GM12878 (cell line): ENCODE results near the gene GAB1. TPM values are rescaled to one million over a fixed set of nuclear protein-coding genes. Genes with fewer than 3 reads are reported as not detected.

ENCODE experiments used
- ATAC-seq: fragments of 200-7000 bp; cut with Tn5 transposase; 3 replicates; pipeline ENCODE4 v1.9.1; 2020; ENCODE audit warnings: mild to moderate bottlenecking, moderate library complexity
- BruUV-seq: library from RNA; stranded (reverse); fragments of 400-500 nt; replicated peaks from 2 replicates; lab custom pipeline; 2021; lab: Mats Ljungman, UMichigan
- CTCF ChIA-PET: fragments of 300-600 bp; sonication (Branson Sonifier 250); formaldehyde crosslinking; extraction: SDS; loops from one replicate; lab custom pipeline; 2021; ENCODE audit warnings: inconsistent platforms; lab: Yijun Ruan, JAX
- POLR2A ChIA-PET: fragments of 350-600 bp; formaldehyde crosslinking; extraction: SDS; loops from one replicate; lab custom pipeline; 2021; ENCODE audit warnings: inconsistent platforms; lab: Charles Lee
- RAD21 ChIA-PET: fragments of 300-600 bp; sonication (Branson Sonifier 250); formaldehyde crosslinking; loops from one replicate; lab custom pipeline; 2023; ENCODE audit warnings: antibody characterized with exemption; ENCODE audit not compliant: unreplicated experiment; lab: Charles Lee
- SMC1A ChIA-PET: fragments of 300-600 bp; sonication (Branson Sonifier 250); formaldehyde crosslinking; loops from one replicate; lab custom pipeline; 2023; ENCODE audit not compliant: unreplicated experiment, uncharacterized antibody; lab: Charles Lee
- DNase-seq: peaks from one replicate; pipeline ENCODE4 v3.0.0-alpha.2; 2011; ENCODE audit warnings: low read depth, low spot score
- FAIRE-seq: peaks from 3 replicates; lab custom pipeline; 2011; peaks lifted over from hg19 to GRCh38; lab: Jason Lieb, UNC
- H2AFZ ChIP-seq: 2 replicates; pipeline ENCODE4 v1.6.0; 2011; ENCODE audit warnings: low read depth, low read length, control low read depth; ENCODE audit not compliant: control insufficient read depth
- H3K27ac ChIP-seq: 2 replicates; pipeline ENCODE4 v1.5.1; 2011; ENCODE audit warnings: control low read depth; ENCODE audit not compliant: control insufficient read depth, insufficient read depth
- H3K27me3 ChIP-seq, 2 experiments: replicated peaks in 1 of 2; 2 replicates each; pipeline versions ENCODE4 v1.6.0 to v1.6.1; 2011; ENCODE audit warnings: low read length in 1 of 2; ENCODE audit not compliant: control insufficient read depth in 2 of 2, insufficient read depth in 2 of 2
- H3K36me3 ChIP-seq, 2 experiments: 2 replicates each; pipeline ENCODE4 v1.5.1; 2011; ENCODE audit warnings: low read length in 1 of 2; ENCODE audit not compliant: control insufficient read depth in 2 of 2, insufficient read depth in 2 of 2
- H3K4me1 ChIP-seq: 2 replicates; pipeline ENCODE4 v1.6.1; 2011; ENCODE audit warnings: mild to moderate bottlenecking, low read length, moderate library complexity, mixed read lengths; ENCODE audit not compliant: control insufficient read depth, insufficient read depth
- H3K4me2 ChIP-seq: 2 replicates; pipeline ENCODE4 v1.6.0; 2011; ENCODE audit warnings: control low read depth; ENCODE audit not compliant: control insufficient read depth, insufficient read depth
- H3K4me3 ChIP-seq: fragments of 200-600 bp; sonication (generic); 2 replicates; pipeline ENCODE4 v1.5.1; 2016
- H3K79me2 ChIP-seq: 2 replicates; pipeline ENCODE4 v1.6.0; 2011; ENCODE audit warnings: low read length; ENCODE audit not compliant: control insufficient read depth, insufficient read depth
- H3K9ac ChIP-seq: 2 replicates; pipeline ENCODE4 v1.8.0; 2011; ENCODE audit warnings: low read length, control low read depth, mixed read lengths; ENCODE audit not compliant: control insufficient read depth, insufficient read depth
- H3K9me3 ChIP-seq: replicated peaks from 3 replicates; pipeline ENCODE4 v1.5.1; 2011; ENCODE audit warnings: mild to moderate bottlenecking, low read length; ENCODE audit not compliant: control insufficient read depth, insufficient read depth
- H4K20me1 ChIP-seq: 2 replicates; pipeline ENCODE4 v1.6.0; 2011; ENCODE audit not compliant: control insufficient read depth, insufficient read depth
- E4F1 ChIP-seq: fragments of 450-650 bp; IDR thresholded peaks from 2 replicates; pipeline ENCODE4 v1.6.1; 2018; ENCODE audit warnings: borderline replicate concordance, mild to moderate bottlenecking; ENCODE audit not compliant: partially characterized antibody
- MXI1 ChIP-seq: fragments of 150-350 bp; IDR thresholded peaks from 2 replicates; pipeline ENCODE4 v1.6.1; 2011; ENCODE audit warnings: low read depth, mild to moderate bottlenecking, inconsistent platforms, low read length, improper control_type of control experiment
- MYB ChIP-seq: fragments of 150-350 bp; IDR thresholded peaks from 2 replicates; pipeline ENCODE4 v1.6.1; 2014; ENCODE audit warnings: mild to moderate bottlenecking, low read depth, low read length, borderline replicate concordance
- TBL1XR1 ChIP-seq: IDR thresholded peaks from 2 replicates; pipeline ENCODE4 v1.6.1; 2012; ENCODE audit warnings: low read depth, low read length, improper control_type of control experiment
- TCF12 ChIP-seq: IDR thresholded peaks from 2 replicates; pipeline ENCODE4 v1.6.1; 2011; ENCODE audit warnings: low read depth, mild to moderate bottlenecking, low read length
- ZNF217 ChIP-seq: fragments of 450-650 bp; IDR thresholded peaks from 2 replicates; pipeline ENCODE4 v1.6.1; 2017; ENCODE audit warnings: antibody characterized with exemption, mild to moderate bottlenecking
- WGBS: methylation state at CpG from one replicate; pipeline ENCODE4 v1.1.6; 2016; ENCODE audit warnings: low lambda C conversion rate; ENCODE audit not compliant: insufficient replicate concordance, insufficient coverage; ENCODE audit errors: missing lambda C conversion rate; 5-methylcytosine and 5-hydroxymethylcytosine counted together
- in situ Hi-C: fragments of 300-500 bp; cut with MboI; formaldehyde crosslinking; loops from 9 replicates; pipeline ENCODE4 v1.14.3; 2018; ENCODE audit warnings: mixed read lengths
- intact Hi-C: fragments of 100-400 bp; cut with micrococcal nuclease; formaldehyde crosslinking; loops from one replicate; pipeline ENCODE4 v1.14.2; 2022; ENCODE audit not compliant: unreplicated experiment
- polyA plus RNA-seq, 11 experiments: library from polyadenylated mRNA; depleted of rRNA in 4 of 11; unstranded in 6 of 11; stranded (reverse) in 5 of 11; fragments of >200 nt; fragmentation: Nextera tagmentation in 4 of 11; fragmentation: Illumina TruSeq in 1 of 11; extraction: Ambion mirVana in 4 of 11; extraction: Trizol in 1 of 11; gene quantifications; 1 replicate in 1 of 11; 2 replicates in 10 of 11; pipeline versions ENCODE4 v1.2.1 to v1.2.3, GENCODE V29; 2011 to 2016; ENCODE audit warnings: inconsistent platforms in 2 of 11, missing spikeins in 2 of 11, low read depth in 1 of 11
- total RNA-seq, 4 experiments: library from RNA; depleted of rRNA in 3 of 4; stranded (reverse); fragments of >200 nt in 3 of 4; fragmentation: Illumina TruSeq in 1 of 4; extraction: Trizol in 1 of 4; gene quantifications; 2 replicates each; pipeline versions ENCODE4 v1.2.1 to v1.2.3, GENCODE V29; 2013 to 2021

Gene GAB1
- total and polyA plus RNA-seq, 10 of the 15 experiments (the other 5 are each of a cell fraction or from before 2014, with no cell fraction given), result 0.37 to 5.3 (median 3.2) TPM

GRCh38 chr4:143407474-143407873 lies 70.8 kb downstream of the GAB1 start (continued):
- no peak for TF ChIP-seq E4F1
- no peak for TF ChIP-seq MYB

- no peak for DNase-seq
- no peak overlapping the region for H3K4me2 ChIP-seq
- RAD21 ChIA-PET, result interaction anchor here (1.2 to 2.5 kb wide), 4 partner anchors 9 to 67 kb away, joined by 3 to 14 read pairs (median 8); no protein-coding TSS in a partner anchor
- CTCF ChIA-PET, result interaction anchor here (1.5 to 1.8 kb wide), 2 partner anchors 10 to 31 kb away, joined by 6 to 7 read pairs; no protein-coding TSS in a partner anchor
- H3K27ac ChIP-seq, result no peak overlapping the region
- TF ChIP-seq MXI1, result no peak
- no peak for TF ChIP-seq TBL1XR1
- TF ChIP-seq ZNF217, result no peak
- no peak for TF ChIP-seq TCF12
- peaks cover 0 to 2% of the 10 kb centered on the region in 2 experiments; a peak in 1 of 4 replicates for H3K27me3 ChIP-seq
- intact Hi-C loops (no loop called here), in situ Hi-C loops (no loop called here)
- no TSS peak for BruUV-seq
- no peak overlapping the region for H3K9ac ChIP-seq
- peaks cover 25% of the 10 kb centered on the region for H3K4me1 ChIP-seq
- no peaks in the 10 kb centered on the region for H3K36me3 ChIP-seq
- no peaks in the 10 kb centered on the region for H3K79me2 ChIP-seq
- POLR2A ChIA-PET, result interaction anchor here (2.7 kb wide), 1 partner anchor 10 kb away, joined by 19 read pairs; no protein-coding TSS in a partner anchor
- no peaks in the 10 kb centered on the region for H4K20me1 ChIP-seq
- 39% methylated on average over 2 of the region's 2 CpGs for WGBS
- SMC1A ChIA-PET, result interaction anchor here (1.5 to 2.6 kb wide), 3 partner anchors 10 to 25 kb away, joined by 6 to 41 read pairs (median 24); no protein-coding TSS in a partner anchor
- H2AFZ ChIP-seq, result no peak overlapping the region
- H3K9me3 ChIP-seq, result no peaks in the 10 kb centered on the region
- FAIRE-seq, result no peak
- no peak overlapping the region for H3K4me3 ChIP-seq
- no peak for ATAC-seq
Measured at GRCh38 chr4:143407888-143408287, 71.2 kb downstream of the GAB1 start.
